Inferior parietal cortex (tissue), 1 donor: Measurements from ENCODE around the gene MYL6.
"Not testable (repeated sequence)": the region's sequence is repeated elsewhere in the genome, so short reads cannot be mapped to it uniquely, and the experiment has no call there.

Source experiments
- DNase-seq: peaks from one replicate; pipeline ENCODE4 v3.0.0-alpha.2; 2016; ENCODE audit errors: extremely low spot score

The MYL6 gene

GRCh38 chr12:56156464-56157200, 1.5 kb upstream of the MYL6 start:
- not testable (repeated sequence) for DNase-seq

GRCh38 chr12:56157201-56158028, 744 bp upstream of the MYL6 start:
- DNase-seq: peak; percentile 61

- DNase-seq: no peak
These were observed 835 bp downstream of the MYL6 start for GRCh38 chr12:56158926-56159461.

GRCh38 chr12:56159482-56160192, 1.5 kb downstream of the MYL6 start:
- no peak for DNase-seq

- DNase-seq: no peak
These were observed 2.1 kb downstream of the MYL6 start for GRCh38 chr12:56160193-56160763.

GRCh38 chr12:56160894-56161689, 2.9 kb downstream of the MYL6 start:
- no peak for DNase-seq

GRCh38 chr12:56161690-56162351, 3.7 kb downstream of the MYL6 start:
- DNase-seq: no peak

- no peak for DNase-seq
These were observed 4.5 kb downstream of the MYL6 start for GRCh38 chr12:56162468-56163290.

- DNase-seq: no peak
These were observed 5.6 kb downstream of the MYL6 start for GRCh38 chr12:56163533-56164344.

GRCh38 chr12:56164345-56164729, 6.2 kb downstream of the MYL6 start:
- DNase-seq: no peak

- no peak for DNase-seq
These were observed 7.2 kb downstream of the MYL6 start for GRCh38 chr12:56165369-56165768.

- DNase-seq: no peak
These were observed 11.1 kb downstream of the MYL6 start for GRCh38 chr12:56169229-56169759.

- no peak for DNase-seq
These were observed 14.7 kb downstream of the MYL6 start for GRCh38 chr12:56172839-56173238.

- no peak for DNase-seq
These were observed 20.2 kb downstream of the MYL6 start for GRCh38 chr12:56178347-56178746.

GRCh38 chr12:56186957-56187356, 28.8 kb downstream of the MYL6 start:
- no peak for DNase-seq

- DNase-seq: no peak
These were observed 30.1 kb downstream of the MYL6 start for GRCh38 chr12:56188131-56188777.

- no peak for DNase-seq
These were observed 30.6 kb downstream of the MYL6 start for GRCh38 chr12:56188778-56189098.
